Hematopoietic multipotent progenitor cell treated with erythropoietin and hydrocortisone succinate and interleukin-3 and kit ligand, for 17 days (in vitro differentiated cells): Measurements from ENCODE around the gene MYO16.
"Not testable (repeated sequence)": the region's sequence is repeated elsewhere in the genome, so short reads cannot be mapped to it uniquely, and the experiment has no call there.

Experiments used
- DNase-seq: peaks from one replicate; pipeline ENCODE4 v3.0.0-alpha.2; 2015; ENCODE audit warnings: low spot score

The MYO16 gene

DNA sequence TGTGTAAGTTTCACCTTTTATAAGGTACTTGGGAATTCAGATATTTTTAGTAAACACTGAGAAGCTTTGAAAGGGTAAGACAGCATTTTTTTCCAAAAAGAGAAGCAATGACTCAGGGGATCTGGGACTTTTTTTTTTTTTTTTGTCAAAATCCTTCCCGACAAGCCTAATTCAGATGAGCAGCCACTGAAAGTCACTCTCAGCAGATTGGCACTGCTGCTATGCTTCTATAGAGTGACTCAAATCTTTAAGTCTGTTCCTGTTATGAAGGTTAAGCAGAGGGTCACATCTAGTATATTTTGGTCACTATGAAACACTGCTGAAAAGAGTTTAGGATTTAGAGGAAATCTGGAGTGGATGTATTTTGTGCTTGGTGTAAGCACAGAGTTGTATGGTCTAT lies 571.1 kb downstream of the MYO16 start:
- DNase-seq = no peak

GRCh38 chr13:109203587-109203986 lies 574.2 kb downstream of the MYO16 start:
- no peak for DNase-seq

GRCh38 chr13:109204252-109204651 lies 574.8 kb downstream of the MYO16 start:
- no peak for DNase-seq

DNA sequence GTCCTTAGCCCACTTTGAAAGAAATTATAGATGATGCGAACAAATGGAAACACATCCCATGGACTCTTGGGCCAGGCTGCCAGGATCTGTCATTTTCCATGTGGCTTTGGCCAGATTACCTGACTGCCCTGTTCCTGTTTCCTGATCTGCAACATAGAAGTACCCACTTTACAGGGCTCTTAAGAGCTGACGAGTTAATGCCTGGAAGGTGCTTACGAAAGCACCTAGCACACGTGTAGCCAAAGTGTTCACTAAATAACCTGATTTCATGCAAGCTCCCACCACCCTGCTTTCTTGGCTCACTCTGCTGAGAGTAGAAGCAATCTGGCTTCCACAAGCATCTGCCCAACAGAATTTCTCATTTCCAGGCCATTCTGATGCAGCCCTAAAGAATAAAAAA lies 575.2 kb downstream of the MYO16 start:
- no peak for DNase-seq

- no peak for DNase-seq
Measured at GRCh38 chr13:109205315-109205714, 575.9 kb downstream of the MYO16 start.

DNA sequence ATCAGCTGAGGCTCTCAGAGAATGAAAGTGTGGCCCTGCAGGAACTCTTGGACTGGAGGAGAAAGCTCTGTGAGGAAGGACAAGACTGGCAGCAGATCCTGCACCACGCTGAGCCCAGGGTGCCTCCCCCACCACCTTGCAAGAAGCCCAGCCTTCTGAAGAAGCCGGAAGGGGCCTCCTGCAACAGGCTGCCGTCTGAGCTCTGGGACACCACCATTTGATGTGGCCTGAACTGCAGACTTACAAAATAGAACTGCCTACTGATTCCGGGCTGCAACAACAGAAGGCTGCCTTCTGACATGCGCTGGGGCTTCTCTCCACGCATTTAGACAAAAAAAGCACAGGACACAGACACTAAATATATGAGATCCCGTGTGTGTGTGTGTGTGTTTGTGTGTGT lies 577.2 kb downstream of the MYO16 start:
- DNase-seq = no peak

- DNase-seq = no peak
Measured at GRCh38 chr13:109207622-109208021, 578.2 kb downstream of the MYO16 start.

GRCh38 chr13:109208522-109208921 lies 579.1 kb downstream of the MYO16 start:
- no peak for DNase-seq

- no peak for DNase-seq
Measured at GRCh38 chr13:109209526-109209925, 580.1 kb downstream of the MYO16 start.

DNA sequence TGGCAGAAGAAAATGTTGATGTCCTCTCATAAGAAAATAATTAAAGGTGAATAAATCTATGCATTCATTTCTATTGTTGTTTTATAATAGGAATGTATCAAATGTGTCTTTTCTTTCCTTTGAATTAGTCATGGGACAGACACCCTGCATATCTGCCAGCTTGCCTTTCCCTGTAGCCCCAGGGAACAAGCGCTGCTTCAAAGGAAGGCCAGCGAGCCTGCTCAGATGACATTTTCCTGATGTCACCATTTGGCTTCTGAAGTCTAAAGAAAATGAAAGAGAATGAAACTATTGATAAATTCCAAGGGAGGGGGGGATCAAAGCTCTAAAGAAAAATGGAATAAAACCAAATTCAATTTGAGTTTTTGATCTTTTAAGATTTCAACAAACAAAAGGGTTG lies 582.2 kb downstream of the MYO16 start:
- no peak for DNase-seq

- no peak for DNase-seq
Measured at GRCh38 chr13:109212650-109213049, 583.2 kb downstream of the MYO16 start.

DNA sequence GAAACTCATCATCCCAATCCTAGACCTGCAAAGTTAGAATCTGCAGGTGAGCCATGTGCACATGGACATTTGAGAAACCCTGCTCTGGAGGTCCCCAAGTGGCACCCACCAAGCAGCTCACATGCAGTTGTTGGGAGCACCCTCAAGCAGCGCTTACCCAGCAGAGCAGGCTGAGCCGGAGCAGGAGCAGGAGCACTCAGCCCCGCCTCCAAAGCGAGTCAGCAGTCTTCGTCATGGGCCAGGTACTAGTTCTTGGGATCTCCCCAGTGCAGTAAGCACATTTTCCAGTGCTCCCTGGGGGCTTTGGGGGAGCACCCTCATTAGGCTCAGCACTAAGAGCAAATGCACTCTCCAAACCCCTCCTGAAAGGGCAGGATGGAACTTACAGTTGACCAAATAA lies 584.3 kb downstream of the MYO16 start:
- DNase-seq = no peak

- DNase-seq = no peak
Measured at GRCh38 chr13:109214393-109214792, 585.0 kb downstream of the MYO16 start.

DNA sequence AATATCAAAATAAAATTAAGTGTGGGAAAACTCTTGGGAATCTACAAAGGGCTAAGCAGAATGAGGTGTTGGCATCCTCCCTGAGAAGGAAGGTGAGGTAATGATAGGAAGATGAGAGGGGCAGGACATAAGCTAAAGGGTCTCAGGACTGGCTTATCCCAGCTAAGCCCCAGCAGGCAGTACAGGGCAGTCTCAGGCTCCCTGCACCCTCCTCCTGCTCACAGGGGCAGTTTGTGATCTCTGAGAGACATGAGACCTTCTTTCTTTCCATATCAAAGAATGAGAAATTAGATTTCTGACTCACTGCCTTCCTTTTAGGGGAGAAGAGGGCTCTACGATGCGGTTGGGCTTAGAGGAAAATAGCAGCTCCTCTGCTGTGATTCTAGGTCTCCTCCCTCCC lies 586.0 kb downstream of the MYO16 start:
- no peak for DNase-seq

- DNase-seq = not testable (repeated sequence)
Measured at GRCh38 chr13:109217510-109217909, 588.1 kb downstream of the MYO16 start.

DNA sequence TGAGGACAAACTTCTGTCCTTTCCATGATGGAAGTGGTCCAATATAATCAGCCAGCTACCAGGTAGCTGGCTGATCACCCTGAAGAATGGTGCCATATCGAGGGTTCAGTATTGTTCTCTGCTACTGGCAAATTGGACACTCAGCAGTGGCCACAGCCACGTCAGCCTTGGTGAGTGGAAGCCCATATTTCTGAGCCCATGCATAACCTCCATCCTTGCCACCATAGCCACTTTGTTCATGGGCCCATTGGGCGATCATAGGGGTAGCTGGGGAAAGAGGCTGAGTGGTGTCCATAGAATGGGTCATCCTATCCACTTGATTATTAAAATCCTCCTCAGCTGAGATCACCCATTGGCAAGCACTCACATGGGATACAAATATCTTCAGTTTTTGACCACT lies 591.2 kb downstream of the MYO16 start:
- no peak for DNase-seq

DNA sequence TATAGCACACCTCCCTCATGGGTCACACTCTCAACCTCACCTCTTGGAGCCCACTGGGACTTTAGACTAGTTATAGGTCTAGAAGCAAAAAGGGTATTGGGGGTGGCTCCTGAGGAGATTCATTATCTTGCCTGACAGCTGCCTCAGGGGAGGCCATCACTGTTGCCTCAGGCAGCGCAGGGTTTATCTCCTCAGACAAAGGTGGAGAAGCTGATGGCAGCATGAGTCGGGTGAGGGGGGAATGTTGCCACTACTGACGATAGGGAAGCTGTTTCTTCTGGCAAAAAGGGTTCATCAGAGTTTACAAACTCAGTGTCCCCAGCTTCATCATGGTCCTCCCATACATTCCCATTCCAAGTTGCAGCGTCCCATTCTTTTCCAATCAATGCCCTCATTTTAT lies 594.6 kb downstream of the MYO16 start:
- DNase-seq = no peak

DNA sequence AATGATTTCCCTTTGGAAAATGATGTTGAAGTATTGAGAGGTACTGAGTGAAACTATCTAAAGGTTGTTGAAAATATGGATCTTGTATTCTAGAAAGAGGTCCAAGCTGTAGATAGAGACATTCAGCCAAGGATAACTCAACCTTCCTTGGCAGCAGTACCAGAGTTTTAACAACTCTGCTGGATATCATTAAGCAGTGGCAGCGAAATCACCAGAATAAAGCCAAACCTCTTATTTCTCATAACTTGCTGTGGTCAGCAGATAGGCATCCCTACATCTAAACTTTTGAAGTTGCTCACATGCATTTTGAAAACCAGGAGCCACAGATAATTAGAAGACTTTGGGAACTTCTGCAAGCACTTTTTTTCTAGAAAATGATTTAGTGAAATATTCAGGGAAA lies 597.2 kb downstream of the MYO16 start:
- DNase-seq = no peak

GRCh38 chr13:109227344-109227940 lies 598.0 kb downstream of the MYO16 start:
- no peak for DNase-seq

- no peak for DNase-seq
Measured at GRCh38 chr13:109228211-109228610, 598.8 kb downstream of the MYO16 start.

- DNase-seq = no peak
Measured at GRCh38 chr13:109231888-109232287, 602.5 kb downstream of the MYO16 start.

DNA sequence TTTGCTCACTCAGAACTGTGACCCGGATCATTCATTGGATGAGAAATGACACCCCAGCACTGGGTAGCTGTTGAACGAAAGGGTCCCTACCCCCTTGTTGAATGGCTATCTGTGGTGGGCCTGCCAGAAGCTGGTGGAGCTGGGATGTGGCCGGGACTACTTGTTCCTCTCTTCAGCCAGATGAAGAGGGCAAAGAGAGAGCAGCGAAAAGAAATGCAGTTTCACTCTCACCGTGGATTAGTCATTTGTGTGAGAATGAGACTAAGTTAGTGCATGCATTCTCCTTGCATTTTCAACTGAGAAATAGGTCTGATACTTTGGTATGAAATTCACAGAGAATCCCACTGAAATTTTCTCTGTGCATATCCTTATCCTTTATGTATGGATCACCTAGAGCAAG lies 603.9 kb downstream of the MYO16 start:
- DNase-seq = no peak

DNA sequence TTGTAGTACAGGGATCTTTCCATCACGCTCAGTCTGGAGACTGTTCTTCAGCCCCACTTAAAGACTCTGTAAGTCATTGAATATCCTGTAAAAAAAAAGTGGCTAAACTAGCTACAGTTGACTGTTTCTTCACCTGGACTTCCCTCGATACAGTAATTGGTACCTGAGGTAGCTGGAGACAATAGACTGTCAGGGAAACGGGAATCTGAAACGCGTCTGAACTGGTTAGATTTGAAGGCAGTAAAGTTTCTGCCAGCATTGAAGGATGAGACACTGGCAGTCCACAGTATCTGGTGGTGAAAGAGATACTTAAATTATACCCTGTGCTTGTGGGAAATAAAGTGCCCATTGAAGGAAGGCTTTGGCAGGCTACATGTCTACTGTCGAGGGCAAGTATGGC lies 606.5 kb downstream of the MYO16 start:
- DNase-seq = no peak

DNA sequence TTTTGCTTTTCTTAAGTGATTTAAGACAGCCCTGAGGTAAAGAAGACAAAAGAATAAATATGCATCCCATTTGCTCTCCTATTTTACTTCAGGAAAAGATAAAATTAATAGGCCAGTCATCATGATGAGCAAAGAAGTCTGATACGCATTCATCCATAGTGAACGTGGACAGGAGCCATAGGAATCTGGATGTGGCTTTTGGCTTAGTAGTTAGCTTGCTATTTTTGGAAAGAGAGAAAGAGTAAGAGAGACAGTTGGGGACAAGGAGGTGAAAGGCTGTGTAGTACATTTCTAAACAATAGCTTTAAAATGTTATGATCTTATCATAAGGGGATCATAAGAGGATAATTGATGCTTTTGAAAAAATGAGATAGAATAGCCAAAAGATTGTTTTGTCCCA lies 611.7 kb downstream of the MYO16 start:
- DNase-seq = no peak
